ENCODE data around the gene MLF2. TPM values are rescaled to one million over a fixed set of nuclear protein-coding genes. Genes with fewer than 3 reads are reported as not detected.

Gene MLF2
- polyA plus RNA-seq, 1 experiment: 345 TPM

GRCh38 chr12:6792522-6793201, 39.7 kb upstream of the MLF2 start:
- H3K4me3 ChIP-seq (ENCODE audit: low read depth, low read length): no peak overlapping the region
- H3K27me3 ChIP-seq (ENCODE audit: control insufficient read depth, insufficient read depth, low read length): peaks cover 2% of the 10 kb centered on the region; the same call in 1 of the 2 replicates
- CTCF ChIA-PET: interaction anchor here (0.9 to 2.9 kb wide), 6 partner anchors 9 to 39 kb away, joined by 3 to 14 read pairs (median 4); partner anchors contain the start of genes MLF2 and P3H3

GRCh38 chr12:6791931-6792520, 39.1 kb upstream of the MLF2 start:
- Histone ChIP-seq H3K36me3 (ENCODE audit: control insufficient read depth, insufficient read depth, low read length) (no peaks in the 10 kb centered on the region), H3K4me3 (ENCODE audit: low read depth, low read length) (no peak overlapping the region), H3K27me3 (ENCODE audit: control insufficient read depth, insufficient read depth, low read length) (peaks cover 2% of the 10 kb centered on the region; the same call in 1 of the 2 replicates)
- TF ChIP-seq CTCF (IDR thresholded peaks at IDR 0.05; ENCODE audit: insufficient read depth, low read depth, low read length): no peak
- CTCF ChIA-PET: interaction anchor here (0.9 to 2.9 kb wide), 5 partner anchors 13 to 39 kb away, joined by 3 to 14 read pairs (median 4); partner anchors contain the start of genes MLF2 and P3H3
- no peak for DNase-seq (ENCODE audit: low read depth)
- POLR2A ChIA-PET: no interaction called here

More at GRCh38 chr12:6792522-6793201, 39.7 kb upstream of the MLF2 start:
- no peak for DNase-seq (ENCODE audit: low read depth)
- POLR2A ChIA-PET: interaction anchor here (0.5 kb wide), 1 partner anchor 21 kb away, joined by 7 read pairs; no protein-coding TSS in a partner anchor
- no peaks in the 10 kb centered on the region for H3K36me3 ChIP-seq (ENCODE audit: control insufficient read depth, insufficient read depth, low read length)
- TF ChIP-seq CTCF (IDR thresholded peaks at IDR 0.05; ENCODE audit: insufficient read depth, low read depth, low read length): no peak

GRCh38 chr12:6790496-6791150, 37.7 kb upstream of the MLF2 start:
- TF ChIP-seq CTCF (IDR thresholded peaks at IDR 0.05; ENCODE audit: insufficient read depth, low read depth, low read length): no peak

GRCh38 chr12:6788972-6789924, 36.3 kb upstream of the MLF2 start, which contains the start of gene CD4:
TSS of gene CD4 (plus strand) at chr12:6789528. CDS start at chr12:6800139, 10,611 bp downstream.
- Histone ChIP-seq H3K4me3 (ENCODE audit: low read depth, low read length) (no peak within 1 kb of the TSS), H3K27me3 (ENCODE audit: control insufficient read depth, insufficient read depth, low read length) (no peaks in the 10 kb centered on the region; the same call in 1 of the 2 replicates), H3K36me3 (ENCODE audit: control insufficient read depth, insufficient read depth, low read length) (no peaks in the 10 kb centered on the region)
- DNase-seq (ENCODE audit: low read depth): no peak
- no peak for TF ChIP-seq CTCF (IDR thresholded peaks at IDR 0.05; ENCODE audit: insufficient read depth, low read depth, low read length)
- CTCF ChIA-PET: interaction anchor here (0.7 to 0.8 kb wide), 2 partner anchors 11 to 36 kb away, joined by 3 read pairs; partner anchors contain the start of gene MLF2
- POLR2A ChIA-PET: no interaction called here

More at GRCh38 chr12:6790496-6791150, 37.7 kb upstream of the MLF2 start:
- H3K36me3 ChIP-seq (ENCODE audit: control insufficient read depth, insufficient read depth, low read length): no peaks in the 10 kb centered on the region
- DNase-seq (ENCODE audit: low read depth): no peak
- no peaks in the 10 kb centered on the region; the same call in 1 of the 2 replicates for H3K27me3 ChIP-seq (ENCODE audit: control insufficient read depth, insufficient read depth, low read length)
- ChIA-PET CTCF (interaction anchor here (0.7 kb wide), 1 partner anchor 12 kb away, joined by 3 read pairs; no protein-coding TSS in a partner anchor), POLR2A (no interaction called here)
- H3K4me3 ChIP-seq (ENCODE audit: low read depth, low read length): no peak overlapping the region

Measured in BJ (cell line).